T-helper 1 cell treated with Interleukin-12 subunit alpha and Interleukin-12 subunit beta and Interleukin-4 antibody, amounts not matched to agents 30 μg/mL and 1 μg/mL, for 36 hours (primary cell): ENCODE measurements around the gene HSD11B1.

Experiments
- H3K27ac Mint-ChIP-seq: one replicate; pipeline ENCODE4 v1.8.0; 2021; ENCODE audit warnings: mild to moderate bottlenecking, mixed read lengths
- H3K27me3 Mint-ChIP-seq: one replicate; pipeline ENCODE4 v1.8.0; 2021; ENCODE audit warnings: low read depth, mixed read lengths
- H3K36me3 Mint-ChIP-seq: one replicate; pipeline ENCODE4 v1.8.0; 2021; ENCODE audit warnings: low read depth, mixed read lengths
- H3K4me1 Mint-ChIP-seq: one replicate; pipeline ENCODE4 v1.8.0; 2021; ENCODE audit warnings: low read depth, mixed read lengths
- H3K4me3 Mint-ChIP-seq: one replicate; pipeline ENCODE4 v1.8.0; 2021; ENCODE audit warnings: mild to moderate bottlenecking, moderate library complexity, mixed read lengths
- H3K9me3 Mint-ChIP-seq: one replicate; pipeline ENCODE4 v1.8.0; 2021; ENCODE audit warnings: mixed read lengths

The HSD11B1 gene

GRCh38 chr1:209767706-209768105, 63.1 kb downstream of the HSD11B1 start:
- Mint-ChIP-seq H3K9me3 (no peaks in the 10 kb centered on the region), H3K4me3 (no peak overlapping the region), H3K4me1 (peaks cover 42% of the 10 kb centered on the region), H3K27ac (no peak overlapping the region), H3K27me3 (no peaks in the 10 kb centered on the region), H3K36me3 (peaks cover 33% of the 10 kb centered on the region)

- Mint-ChIP-seq H3K4me1 (peaks cover 36% of the 10 kb centered on the region), H3K27me3 (no peaks in the 10 kb centered on the region), H3K9me3 (no peaks in the 10 kb centered on the region), H3K36me3 (peaks cover 26% of the 10 kb centered on the region), H3K27ac (no peak overlapping the region), H3K4me3 (no peak overlapping the region)
Observed at GRCh38 chr1:209768354-209768774, 63.7 kb downstream of the HSD11B1 start.

GRCh38 chr1:209769171-209769904, 64.7 kb downstream of the HSD11B1 start:
- Mint-ChIP-seq H3K36me3 (peaks cover 17% of the 10 kb centered on the region), H3K9me3 (no peaks in the 10 kb centered on the region), H3K27ac (no peak overlapping the region), H3K4me3 (no peak overlapping the region), H3K4me1 (peaks cover 34% of the 10 kb centered on the region), H3K27me3 (no peaks in the 10 kb centered on the region)

GRCh38 chr1:209769971-209770370, 65.3 kb downstream of the HSD11B1 start:
- Mint-ChIP-seq H3K9me3 (no peaks in the 10 kb centered on the region), H3K27ac (no peak overlapping the region), H3K27me3 (no peaks in the 10 kb centered on the region), H3K4me3 (no peak overlapping the region), H3K4me1 (peaks cover 39% of the 10 kb centered on the region), H3K36me3 (peaks cover 14% of the 10 kb centered on the region)

GRCh38 chr1:209770636-209771415, 66.2 kb downstream of the HSD11B1 start:
- H3K4me3 Mint-ChIP-seq: no peak overlapping the region
- H3K4me1 Mint-ChIP-seq: peaks cover 39% of the 10 kb centered on the region
- H3K27me3 Mint-ChIP-seq: no peaks in the 10 kb centered on the region
- peaks cover 11% of the 10 kb centered on the region for H3K36me3 Mint-ChIP-seq
- no peak overlapping the region for H3K27ac Mint-ChIP-seq
- H3K9me3 Mint-ChIP-seq: no peaks in the 10 kb centered on the region

- no peak overlapping the region for H3K27ac Mint-ChIP-seq
- H3K36me3 Mint-ChIP-seq: peaks cover 10% of the 10 kb centered on the region
- peaks cover 30% of the 10 kb centered on the region for H3K4me1 Mint-ChIP-seq
- H3K27me3 Mint-ChIP-seq: no peaks in the 10 kb centered on the region
- no peaks in the 10 kb centered on the region for H3K9me3 Mint-ChIP-seq
- H3K4me3 Mint-ChIP-seq: no peak overlapping the region
Observed at GRCh38 chr1:209772126-209772525, 67.5 kb downstream of the HSD11B1 start.

- peaks cover 29% of the 10 kb centered on the region for H3K4me1 Mint-ChIP-seq
- no peaks in the 10 kb centered on the region for H3K9me3 Mint-ChIP-seq
- H3K27ac Mint-ChIP-seq: peak overlapping the region; percentile 83
- peak overlapping the region; percentile 37 for H3K4me3 Mint-ChIP-seq
- peaks cover 33% of the 10 kb centered on the region for H3K36me3 Mint-ChIP-seq
- no peaks in the 10 kb centered on the region for H3K27me3 Mint-ChIP-seq
Observed at GRCh38 chr1:209774592-209774991, 69.9 kb downstream of the HSD11B1 start.

- H3K4me1 Mint-ChIP-seq: peaks cover 35% of the 10 kb centered on the region
- no peaks in the 10 kb centered on the region for H3K9me3 Mint-ChIP-seq
- no peak overlapping the region for H3K27ac Mint-ChIP-seq
- H3K36me3 Mint-ChIP-seq: peaks cover 41% of the 10 kb centered on the region
- no peak overlapping the region for H3K4me3 Mint-ChIP-seq
- H3K27me3 Mint-ChIP-seq: no peaks in the 10 kb centered on the region
Observed at GRCh38 chr1:209775678-209776077, 71.0 kb downstream of the HSD11B1 start.

- Mint-ChIP-seq H3K4me3 (no peak overlapping the region), H3K4me1 (peaks cover 41% of the 10 kb centered on the region), H3K9me3 (no peaks in the 10 kb centered on the region), H3K36me3 (peaks cover 51% of the 10 kb centered on the region), H3K27me3 (no peaks in the 10 kb centered on the region), H3K27ac (peak overlapping the region; percentile 11)
Observed at GRCh38 chr1:209777587-209777986, 72.9 kb downstream of the HSD11B1 start.

- Mint-ChIP-seq H3K27ac (peak overlapping the region; percentile 11), H3K4me1 (peaks cover 44% of the 10 kb centered on the region), H3K27me3 (no peaks in the 10 kb centered on the region), H3K9me3 (no peaks in the 10 kb centered on the region), H3K4me3 (no peak overlapping the region), H3K36me3 (peaks cover 53% of the 10 kb centered on the region)
Observed at GRCh38 chr1:209778102-209778501, 73.5 kb downstream of the HSD11B1 start.

- H3K9me3 Mint-ChIP-seq: no peaks in the 10 kb centered on the region
- peak overlapping the region; percentile 66 for H3K27ac Mint-ChIP-seq
- H3K27me3 Mint-ChIP-seq: no peaks in the 10 kb centered on the region
- peaks cover 57% of the 10 kb centered on the region for H3K36me3 Mint-ChIP-seq
- peaks cover 49% of the 10 kb centered on the region for H3K4me1 Mint-ChIP-seq
- no peak overlapping the region for H3K4me3 Mint-ChIP-seq
Observed at GRCh38 chr1:209780268-209780667, 75.6 kb downstream of the HSD11B1 start.

- Mint-ChIP-seq H3K4me1 (peaks cover 53% of the 10 kb centered on the region), H3K27me3 (peaks cover 3% of the 10 kb centered on the region), H3K9me3 (no peaks in the 10 kb centered on the region), H3K36me3 (peaks cover 35% of the 10 kb centered on the region), H3K27ac (peak overlapping the region; percentile 90), H3K4me3 (peak overlapping the region; percentile 88)
Observed at GRCh38 chr1:209783386-209783785, 78.7 kb downstream of the HSD11B1 start.
